GM21619 (cell line): Measurements from ENCODE around the gene LDLRAD4.

Experiments used
- ATAC-seq: cut with Tn5 transposase; IDR thresholded peaks from one replicate; pipeline ENCODE4 v1.9.1; 2021; ENCODE audit not compliant: unreplicated experiment

The LDLRAD4 gene

DNA sequence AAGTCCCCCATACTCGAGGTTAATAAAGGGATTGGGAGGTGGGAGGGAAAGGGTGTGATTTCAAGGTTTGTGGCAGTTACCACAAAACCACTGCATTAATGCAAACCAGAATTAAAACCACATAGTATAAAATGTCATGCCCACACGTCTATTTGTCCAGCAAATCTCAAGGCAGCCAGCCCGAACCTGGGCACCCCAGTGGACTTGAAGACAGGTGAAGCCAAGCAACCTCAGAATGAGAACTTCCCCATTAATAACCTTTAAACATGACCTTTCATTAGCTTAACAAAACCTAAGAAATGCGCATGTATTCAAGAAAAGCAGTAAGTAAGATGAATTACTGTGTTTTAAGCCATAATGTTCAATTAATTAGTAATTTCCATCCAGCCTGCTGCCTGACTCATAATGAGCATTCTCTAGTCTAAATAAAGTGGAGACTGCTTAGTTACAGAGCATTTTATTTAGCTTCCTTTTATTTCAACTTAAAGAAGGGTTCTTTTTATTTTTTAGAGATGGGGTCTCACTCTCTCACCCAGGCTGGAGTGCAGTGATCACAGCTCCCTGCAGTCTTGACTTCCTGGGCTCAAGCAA lies 278.2 kb downstream of the LDLRAD4 start:
- no peak for ATAC-seq

DNA sequence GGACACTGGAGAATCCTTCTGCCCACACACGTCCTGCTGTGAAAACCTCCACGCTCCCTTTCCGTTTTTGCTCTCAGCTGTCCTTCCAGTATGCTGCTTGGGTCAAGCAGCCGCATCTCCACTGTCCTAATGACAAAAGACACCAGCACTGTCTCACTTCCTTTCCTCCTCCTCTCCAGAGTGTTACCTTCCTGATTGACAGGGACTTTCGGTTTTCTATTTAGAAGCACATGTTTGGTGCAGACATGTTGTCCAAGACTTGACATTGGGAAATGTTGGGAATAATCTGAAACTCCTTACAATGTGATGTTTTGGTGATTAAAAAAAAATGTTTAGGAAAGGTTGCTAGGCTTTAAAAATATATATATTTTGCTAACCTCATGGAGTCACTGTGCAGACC lies 281.2 kb downstream of the LDLRAD4 start:
- ATAC-seq = no peak

GRCh38 chr18:13500227-13500865 lies 281.8 kb downstream of the LDLRAD4 start:
- no peak for ATAC-seq

DNA sequence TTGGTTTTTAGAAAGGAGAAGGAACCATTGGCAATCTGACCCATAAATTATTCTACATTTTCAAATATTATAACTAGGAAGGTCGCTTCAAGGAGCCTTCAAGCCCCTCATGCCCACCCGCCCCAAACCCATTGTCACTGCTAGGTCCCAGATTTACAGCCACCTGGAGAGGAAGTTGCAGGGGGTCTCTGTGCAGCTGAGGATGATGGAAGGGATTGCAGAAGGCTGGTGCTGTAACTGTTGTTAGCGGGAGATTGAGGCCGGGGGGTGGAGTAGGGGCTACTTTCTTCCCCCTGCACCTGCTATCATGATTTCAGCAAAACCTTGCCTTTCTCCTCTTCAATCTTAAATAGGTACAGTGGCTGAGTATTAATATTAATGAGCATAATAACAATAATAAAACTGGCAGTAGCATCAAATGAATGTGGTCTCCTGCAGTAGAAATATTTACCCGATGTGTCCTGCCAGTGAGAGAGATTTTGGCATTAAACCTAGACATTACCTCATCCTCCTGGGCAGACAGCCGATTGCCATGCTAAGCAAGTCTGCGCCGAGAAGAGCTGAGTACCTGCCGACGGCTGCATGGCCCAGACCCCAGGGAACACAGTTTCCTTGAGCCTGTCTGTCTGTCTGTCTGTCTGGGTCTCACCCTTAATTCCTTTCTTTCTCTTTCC lies 282.4 kb downstream of the LDLRAD4 start:
- no peak for ATAC-seq

- no peak for ATAC-seq
Observed at GRCh38 chr18:13501543-13501887, 283.0 kb downstream of the LDLRAD4 start.

- peak; percentile 98 for ATAC-seq
Observed at GRCh38 chr18:13501891-13502290, 283.3 kb downstream of the LDLRAD4 start.

- ATAC-seq = no peak
Observed at GRCh38 chr18:13502585-13502984, 284.0 kb downstream of the LDLRAD4 start.

GRCh38 chr18:13503836-13504235 lies 285.3 kb downstream of the LDLRAD4 start:
- ATAC-seq = no peak

DNA sequence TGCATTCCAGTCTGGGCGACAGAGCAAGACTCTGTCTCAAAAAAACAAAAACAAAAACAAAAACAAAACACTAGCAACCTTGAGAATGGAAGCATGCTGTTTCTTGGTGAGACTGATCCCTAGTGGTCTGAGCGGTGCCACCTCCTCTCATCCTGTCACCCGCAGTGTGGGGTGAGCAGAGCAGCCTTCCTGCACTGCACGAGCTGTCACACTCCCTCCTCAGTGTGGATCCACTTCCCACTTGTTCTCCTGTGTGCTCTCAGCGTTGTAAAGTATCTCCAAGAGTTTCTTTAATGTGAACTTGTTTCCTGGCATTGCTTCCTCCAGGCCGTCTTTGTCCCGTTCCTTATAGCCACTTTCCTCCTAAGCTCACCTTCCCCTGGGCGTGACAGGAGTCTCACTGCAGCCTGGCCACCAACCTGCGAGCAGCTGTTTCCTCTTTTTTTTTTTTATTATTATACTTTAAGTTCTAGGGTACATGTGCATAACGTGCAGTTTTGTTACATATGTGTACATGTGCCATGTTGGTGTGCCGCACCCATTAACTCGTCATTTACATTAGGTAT lies 287.3 kb downstream of the LDLRAD4 start:
- ATAC-seq = no peak

DNA sequence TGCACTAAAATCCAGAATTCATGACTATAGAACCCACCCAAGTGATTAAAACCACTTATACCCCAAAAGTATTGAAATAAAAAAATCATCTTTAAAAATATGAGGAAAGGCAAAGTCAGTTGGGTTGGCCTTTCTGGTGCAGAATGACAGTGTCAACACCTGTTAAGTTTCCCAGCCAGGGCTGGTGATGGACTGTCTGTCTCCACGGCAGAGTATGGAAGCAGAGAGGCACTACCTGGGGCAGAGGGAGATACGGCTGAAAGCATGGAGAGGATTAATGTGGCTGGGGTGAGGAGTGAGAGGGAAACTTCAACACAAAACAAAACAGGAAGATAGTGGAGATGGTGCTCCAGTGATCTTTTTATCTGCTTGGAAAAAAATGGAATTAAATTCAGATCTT lies 292.0 kb downstream of the LDLRAD4 start:
- no peak for ATAC-seq

GRCh38 chr18:13511961-13512577 lies 293.5 kb downstream of the LDLRAD4 start:
- no peak for ATAC-seq

GRCh38 chr18:13513021-13513420 lies 294.5 kb downstream of the LDLRAD4 start:
- no peak for ATAC-seq

GRCh38 chr18:13513481-13513880 lies 294.9 kb downstream of the LDLRAD4 start:
- ATAC-seq = no peak

DNA sequence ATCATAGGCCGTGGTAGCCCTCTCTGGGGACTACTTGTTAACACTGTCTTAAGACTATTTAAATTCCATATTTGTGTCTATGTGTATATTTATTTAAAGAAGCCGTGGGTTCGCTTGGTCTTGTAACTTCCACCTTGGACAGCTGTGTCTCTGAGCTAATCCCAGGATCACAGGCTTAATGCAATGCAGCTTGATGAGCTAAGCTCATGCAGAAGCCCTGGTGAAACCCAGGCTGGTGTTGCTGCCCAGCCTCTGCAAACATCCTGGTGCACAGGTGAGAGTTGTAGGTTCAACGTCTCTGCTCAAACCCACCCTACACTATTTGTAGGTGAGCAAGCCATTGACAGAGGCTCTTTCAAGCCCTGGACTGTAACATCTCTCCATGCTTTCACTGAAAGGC lies 296.0 kb downstream of the LDLRAD4 start:
- ATAC-seq = no peak

- no peak for ATAC-seq
Observed at GRCh38 chr18:13516855-13517254, 298.3 kb downstream of the LDLRAD4 start.

DNA sequence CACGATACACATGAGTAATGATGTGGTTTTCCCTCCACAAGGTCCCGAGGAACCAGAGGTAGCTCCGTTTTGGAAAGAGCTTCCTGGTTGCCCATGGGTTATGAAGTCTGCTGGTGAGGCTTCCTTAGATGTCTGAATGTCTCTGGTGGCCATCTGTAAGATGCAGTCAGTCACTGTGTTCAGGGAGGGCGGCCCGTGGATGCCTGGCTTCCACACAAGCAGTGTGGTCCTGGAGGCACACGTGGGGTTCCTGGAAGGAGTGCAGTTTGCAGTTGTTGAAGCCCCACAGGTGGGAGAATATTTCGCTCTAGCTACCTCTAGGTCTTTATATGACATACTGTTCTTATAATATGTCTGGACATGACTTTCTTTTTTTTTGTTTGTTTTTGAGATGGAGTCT lies 298.8 kb downstream of the LDLRAD4 start:
- no peak for ATAC-seq

DNA sequence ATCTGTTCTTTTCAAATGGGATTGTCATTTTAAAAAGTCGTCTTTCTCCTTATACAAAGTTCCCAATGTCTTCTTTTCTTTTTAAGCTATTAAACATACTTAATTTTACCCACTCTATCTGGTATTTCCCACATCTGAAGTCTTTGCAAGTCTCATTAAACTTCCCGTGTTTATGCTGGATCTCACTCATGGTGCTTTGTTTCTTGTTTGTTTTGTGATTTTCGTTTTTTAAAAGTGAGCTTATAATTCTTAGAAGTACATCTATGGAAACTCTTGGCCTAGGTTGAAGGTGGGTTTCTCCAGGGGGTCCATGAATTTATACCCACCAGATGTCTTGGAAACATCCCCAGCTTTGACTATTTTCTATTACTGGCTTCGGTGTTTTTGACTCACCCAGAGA lies 299.8 kb downstream of the LDLRAD4 start:
- no peak for ATAC-seq

- no peak for ATAC-seq
Observed at GRCh38 chr18:13520306-13520705, 301.7 kb downstream of the LDLRAD4 start.

DNA sequence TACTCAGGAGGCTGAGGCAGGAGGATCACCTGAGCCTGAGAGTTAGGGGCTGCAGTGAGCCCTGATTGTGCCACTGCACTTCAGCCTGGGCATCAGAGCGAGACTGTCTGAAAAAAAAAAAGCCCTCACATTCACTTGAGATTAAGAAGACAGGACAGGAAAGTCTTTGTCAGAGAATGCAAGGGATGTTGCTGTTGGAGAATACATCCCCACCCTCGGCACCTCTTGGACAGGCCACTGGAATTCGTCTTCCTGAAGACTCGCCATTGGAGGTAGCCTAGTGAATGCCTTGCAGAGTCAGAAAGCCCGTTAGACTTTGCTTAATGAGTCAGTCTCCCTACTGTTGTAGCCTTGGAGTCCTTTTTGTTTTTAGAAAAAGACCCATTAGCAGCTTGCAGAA lies 302.2 kb downstream of the LDLRAD4 start:
- ATAC-seq = no peak

DNA sequence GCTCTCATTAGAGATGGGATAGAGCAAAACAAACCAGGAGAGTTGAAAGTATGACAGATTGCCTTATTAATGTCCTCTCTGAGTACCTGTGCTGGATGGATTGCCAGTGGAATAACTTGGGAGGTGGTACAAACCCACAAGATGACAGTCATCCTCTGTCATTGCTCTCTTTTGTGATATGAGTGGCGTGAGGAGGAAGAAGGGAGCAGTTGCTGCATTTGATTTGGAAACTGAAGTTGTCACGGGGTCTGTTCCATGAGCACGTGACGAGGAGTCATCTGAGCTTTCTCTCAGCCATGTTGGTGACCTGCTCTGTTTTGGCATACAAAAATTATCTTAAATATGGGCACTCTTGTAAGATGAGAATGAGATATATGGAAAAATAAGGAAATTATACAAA lies 302.9 kb downstream of the LDLRAD4 start:
- ATAC-seq = no peak

- ATAC-seq = no peak
Observed at GRCh38 chr18:13522256-13522655, 303.7 kb downstream of the LDLRAD4 start.
